ENCODE data around the gene HECW1. TPM values are rescaled to one million over a fixed set of nuclear protein-coding genes. Genes with fewer than 3 reads are reported as not detected.

HECW1 gene
- total and polyA plus RNA-seq, 2 experiments from 2014 or later: 11.0 to 21.8 TPM

DNA sequence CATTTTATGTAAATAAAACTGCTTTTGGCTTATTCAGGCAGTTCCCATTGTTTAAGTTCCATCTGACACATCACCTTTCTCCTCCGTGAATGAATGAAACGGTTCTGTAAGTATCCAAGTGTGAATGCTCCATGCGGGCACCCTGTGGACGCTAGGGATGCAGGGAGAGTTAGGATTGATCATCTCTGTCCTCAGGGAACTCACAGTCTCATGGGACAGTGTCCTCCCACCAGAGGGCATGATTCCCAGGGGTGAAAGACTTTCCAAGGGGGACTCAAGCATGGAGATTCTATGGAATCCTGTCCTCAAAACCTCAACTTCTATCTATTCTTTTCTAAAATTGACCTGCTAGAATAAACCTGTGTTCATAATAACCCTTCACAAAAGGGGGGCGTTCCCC lies 98.8 kb downstream of the HECW1 start:
- Histone ChIP-seq H3F3A (replicated peaks; ENCODE audit: low read depth) (no peaks in the 10 kb centered on the region), H3K4me3 (no peak overlapping the region), H3K4me1 (ENCODE audit: insufficient read depth) (peaks cover 47% of the 10 kb centered on the region), H4K20me1 (replicated peaks; ENCODE audit: insufficient read depth) (no peaks in the 10 kb centered on the region), H3K4me2 (peak overlapping the region; percentile 40; the same call in 1 of the 2 replicates), H3K79me2 (replicated peaks; ENCODE audit: insufficient read depth) (no peaks in the 10 kb centered on the region), H3K27me3 (ENCODE audit: insufficient read depth) (no peaks in the 10 kb centered on the region), H3K36me3 (ENCODE audit: insufficient read depth) (no peaks in the 10 kb centered on the region), H3K27ac (ENCODE audit: low read depth) (peak overlapping the region; percentile 52), H3K9me2 (ENCODE audit: insufficient read depth) (peaks cover 3% of the 10 kb centered on the region; the same call in 1 of the 2 replicates), H2AFZ (no peak overlapping the region)
- no peak overlapping the region for H3K27ac Mint-ChIP-seq
- H3K36me3 Mint-ChIP-seq (ENCODE audit: low read depth): no peaks in the 10 kb centered on the region; the same call in 2 of the 3 replicates
- H3K27me3 Mint-ChIP-seq (ENCODE audit: insufficient read depth, low read depth, poor library complexity): no peaks in the 10 kb centered on the region
- peak; percentile 67 for DNase-seq (ENCODE audit: low spot score)
- TF ChIP-seq CREB1 (CRISPR knock-in tag; IDR thresholded peaks at IDR 0.05; ENCODE audit: low read depth): no peak
- TF ChIP-seq, protein P1, sequence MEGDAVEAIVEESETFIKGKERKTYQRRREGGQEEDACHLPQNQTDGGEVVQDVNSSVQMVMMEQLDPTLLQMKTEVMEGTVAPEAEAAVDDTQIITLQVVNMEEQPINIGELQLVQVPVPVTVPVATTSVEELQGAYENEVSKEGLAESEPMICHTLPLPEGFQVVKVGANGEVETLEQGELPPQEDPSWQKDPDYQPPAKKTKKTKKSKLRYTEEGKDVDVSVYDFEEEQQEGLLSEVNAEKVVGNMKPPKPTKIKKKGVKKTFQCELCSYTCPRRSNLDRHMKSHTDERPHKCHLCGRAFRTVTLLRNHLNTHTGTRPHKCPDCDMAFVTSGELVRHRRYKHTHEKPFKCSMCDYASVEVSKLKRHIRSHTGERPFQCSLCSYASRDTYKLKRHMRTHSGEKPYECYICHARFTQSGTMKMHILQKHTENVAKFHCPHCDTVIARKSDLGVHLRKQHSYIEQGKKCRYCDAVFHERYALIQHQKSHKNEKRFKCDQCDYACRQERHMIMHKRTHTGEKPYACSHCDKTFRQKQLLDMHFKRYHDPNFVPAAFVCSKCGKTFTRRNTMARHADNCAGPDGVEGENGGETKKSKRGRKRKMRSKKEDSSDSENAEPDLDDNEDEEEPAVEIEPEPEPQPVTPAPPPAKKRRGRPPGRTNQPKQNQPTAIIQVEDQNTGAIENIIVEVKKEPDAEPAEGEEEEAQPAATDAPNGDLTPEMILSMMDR (conservative IDR thresholded peaks at IDR 0.05; ENCODE audit: low read depth in 2 of 2): peak; percentile 61 to 71
- no peak for TF ChIP-seq ZNF331 (CRISPR knock-in tag; IDR thresholded peaks at IDR 0.05; ENCODE audit: low read depth)
- peaks cover 39% of the 10 kb centered on the region for H3K4me1 Mint-ChIP-seq
- H3K9me3 Mint-ChIP-seq: no peaks in the 10 kb centered on the region
- ATAC-seq: peak; percentile 79
- no peak overlapping the region for H3K4me3 Mint-ChIP-seq

DNA sequence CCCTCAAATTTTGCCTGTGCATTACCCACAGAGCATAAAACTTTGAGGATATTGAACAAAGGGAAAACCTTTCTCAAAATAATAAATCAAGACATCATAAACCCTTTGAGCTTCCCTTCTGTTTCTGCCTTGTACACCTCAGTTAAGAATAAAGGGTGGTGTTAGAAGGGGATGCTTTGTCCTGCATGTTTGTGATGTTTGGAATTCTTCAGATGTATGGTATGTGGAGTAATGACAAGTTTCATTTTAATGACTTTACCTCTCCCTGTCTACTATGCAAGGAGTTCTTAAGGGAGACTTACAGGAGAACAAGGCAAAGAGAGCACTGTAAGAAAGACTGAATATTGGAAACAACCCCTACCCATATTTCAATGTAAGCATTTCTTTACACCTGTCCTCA lies 99.2 kb downstream of the HECW1 start:
- Histone ChIP-seq H3K4me1 (ENCODE audit: insufficient read depth) (peaks cover 43% of the 10 kb centered on the region), H3K27me3 (ENCODE audit: insufficient read depth) (no peaks in the 10 kb centered on the region), H3F3A (replicated peaks; ENCODE audit: low read depth) (no peaks in the 10 kb centered on the region), H3K4me3 (no peak overlapping the region), H3K79me2 (replicated peaks; ENCODE audit: insufficient read depth) (no peaks in the 10 kb centered on the region), H3K36me3 (ENCODE audit: insufficient read depth) (no peaks in the 10 kb centered on the region), H3K9me2 (ENCODE audit: insufficient read depth) (peaks cover 3% of the 10 kb centered on the region; the same call in 1 of the 2 replicates), H2AFZ (no peak overlapping the region), H4K20me1 (replicated peaks; ENCODE audit: insufficient read depth) (no peaks in the 10 kb centered on the region), H3K27ac (ENCODE audit: low read depth) (peak overlapping the region; percentile 71), H3K4me2 (peak overlapping the region; percentile 34; the same call in 1 of the 2 replicates)
- Mint-ChIP-seq H3K36me3 (ENCODE audit: low read depth) (no peaks in the 10 kb centered on the region; the same call in 2 of the 3 replicates), H3K27me3 (ENCODE audit: insufficient read depth, low read depth, poor library complexity) (no peaks in the 10 kb centered on the region), H3K9me3 (no peaks in the 10 kb centered on the region), H3K27ac (no peak overlapping the region), H3K4me3 (no peak overlapping the region), H3K4me1 (peaks cover 35% of the 10 kb centered on the region)
- no peak for ATAC-seq
- no peak for TF ChIP-seq JUNB (IDR thresholded peaks at IDR 0.05; ENCODE audit: unreplicated experiment)
- TF ChIP-seq ZNF114 (CRISPR knock-in tag; IDR thresholded peaks at IDR 0.05): no peak
- no peak for TF ChIP-seq CREB1 (CRISPR knock-in tag; IDR thresholded peaks at IDR 0.05; ENCODE audit: low read depth)
- TF ChIP-seq EZH2 (IDR thresholded peaks at IDR 0.05; ENCODE audit: low read depth, unreplicated experiment): no peak
- TF ChIP-seq, protein P2, sequence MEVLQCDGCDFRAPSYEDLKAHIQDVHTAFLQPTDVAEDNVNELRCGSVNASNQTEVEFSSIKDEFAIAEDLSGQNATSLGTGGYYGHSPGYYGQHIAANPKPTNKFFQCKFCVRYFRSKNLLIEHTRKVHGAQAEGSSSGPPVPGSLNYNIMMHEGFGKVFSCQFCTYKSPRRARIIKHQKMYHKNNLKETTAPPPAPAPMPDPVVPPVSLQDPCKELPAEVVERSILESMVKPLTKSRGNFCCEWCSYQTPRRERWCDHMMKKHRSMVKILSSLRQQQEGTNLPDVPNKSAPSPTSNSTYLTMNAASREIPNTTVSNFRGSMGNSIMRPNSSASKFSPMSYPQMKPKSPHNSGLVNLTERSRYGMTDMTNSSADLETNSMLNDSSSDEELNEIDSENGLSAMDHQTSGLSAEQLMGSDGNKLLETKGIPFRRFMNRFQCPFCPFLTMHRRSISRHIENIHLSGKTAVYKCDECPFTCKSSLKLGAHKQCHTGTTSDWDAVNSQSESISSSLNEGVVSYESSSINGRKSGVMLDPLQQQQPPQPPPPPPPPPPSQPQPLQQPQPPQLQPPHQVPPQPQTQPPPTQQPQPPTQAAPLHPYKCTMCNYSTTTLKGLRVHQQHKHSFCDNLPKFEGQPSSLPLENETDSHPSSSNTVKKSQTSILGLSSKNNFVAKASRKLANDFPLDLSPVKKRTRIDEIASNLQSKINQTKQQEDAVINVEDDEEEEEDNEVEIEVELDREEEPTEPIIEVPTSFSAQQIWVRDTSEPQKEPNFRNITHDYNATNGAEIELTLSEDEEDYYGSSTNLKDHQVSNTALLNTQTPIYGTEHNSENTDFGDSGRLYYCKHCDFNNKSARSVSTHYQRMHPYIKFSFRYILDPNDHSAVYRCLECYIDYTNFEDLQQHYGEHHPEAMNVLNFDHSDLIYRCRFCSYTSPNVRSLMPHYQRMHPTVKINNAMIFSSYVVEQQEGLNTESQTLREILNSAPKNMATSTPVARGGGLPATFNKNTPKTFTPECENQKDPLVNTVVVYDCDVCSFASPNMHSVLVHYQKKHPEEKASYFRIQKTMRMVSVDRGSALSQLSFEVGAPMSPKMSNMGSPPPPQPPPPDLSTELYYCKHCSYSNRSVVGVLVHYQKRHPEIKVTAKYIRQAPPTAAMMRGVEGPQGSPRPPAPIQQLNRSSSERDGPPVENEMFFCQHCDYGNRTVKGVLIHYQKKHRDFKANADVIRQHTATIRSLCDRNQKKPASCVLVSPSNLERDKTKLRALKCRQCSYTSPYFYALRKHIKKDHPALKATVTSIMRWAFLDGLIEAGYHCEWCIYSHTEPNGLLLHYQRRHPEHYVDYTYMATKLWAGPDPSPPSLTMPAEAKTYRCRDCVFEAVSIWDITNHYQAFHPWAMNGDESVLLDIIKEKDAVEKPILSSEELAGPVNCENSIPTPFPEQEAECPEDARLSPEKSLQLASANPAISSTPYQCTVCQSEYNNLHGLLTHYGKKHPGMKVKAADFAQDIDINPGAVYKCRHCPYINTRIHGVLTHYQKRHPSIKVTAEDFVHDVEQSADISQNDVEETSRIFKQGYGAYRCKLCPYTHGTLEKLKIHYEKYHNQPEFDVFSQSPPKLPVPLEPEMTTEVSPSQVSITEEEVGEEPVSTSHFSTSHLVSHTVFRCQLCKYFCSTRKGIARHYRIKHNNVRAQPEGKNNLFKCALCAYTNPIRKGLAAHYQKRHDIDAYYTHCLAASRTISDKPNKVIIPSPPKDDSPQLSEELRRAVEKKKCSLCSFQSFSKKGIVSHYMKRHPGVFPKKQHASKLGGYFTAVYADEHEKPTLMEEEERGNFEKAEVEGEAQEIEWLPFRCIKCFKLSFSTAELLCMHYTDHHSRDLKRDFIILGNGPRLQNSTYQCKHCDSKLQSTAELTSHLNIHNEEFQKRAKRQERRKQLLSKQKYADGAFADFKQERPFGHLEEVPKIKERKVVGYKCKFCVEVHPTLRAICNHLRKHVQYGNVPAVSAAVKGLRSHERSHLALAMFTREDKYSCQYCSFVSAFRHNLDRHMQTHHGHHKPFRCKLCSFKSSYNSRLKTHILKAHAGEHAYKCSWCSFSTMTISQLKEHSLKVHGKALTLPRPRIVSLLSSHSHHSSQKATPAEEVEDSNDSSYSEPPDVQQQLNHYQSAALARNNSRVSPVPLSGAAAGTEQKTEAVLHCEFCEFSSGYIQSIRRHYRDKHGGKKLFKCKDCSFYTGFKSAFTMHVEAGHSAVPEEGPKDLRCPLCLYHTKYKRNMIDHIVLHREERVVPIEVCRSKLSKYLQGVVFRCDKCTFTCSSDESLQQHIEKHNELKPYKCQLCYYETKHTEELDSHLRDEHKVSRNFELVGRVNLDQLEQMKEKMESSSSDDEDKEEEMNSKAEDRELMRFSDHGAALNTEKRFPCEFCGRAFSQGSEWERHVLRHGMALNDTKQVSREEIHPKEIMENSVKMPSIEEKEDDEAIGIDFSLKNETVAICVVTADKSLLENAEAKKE (CRISPR knock-in tag; IDR thresholded peaks at IDR 0.05): no peak
- no peak for TF ChIP-seq EZH2phosphoT487 (IDR thresholded peaks at IDR 0.05; ENCODE audit: unreplicated experiment)
- TF ChIP-seq, protein P1 (conservative IDR thresholded peaks at IDR 0.05; ENCODE audit: low read depth in 2 of 2): no peak
- peak; percentile 32 for DNase-seq (ENCODE audit: low spot score)
